Esophagus muscularis mucosa (tissue), 4 donors: ENCODE measurements around the gene FBLN1. TPM values are rescaled to one million over a fixed set of nuclear protein-coding genes. Genes with fewer than 3 reads are reported as not detected.

Source experiments
- DNase-seq: peaks from one replicate; pipeline ENCODE4 v3.0.0-alpha.2; 2017; ENCODE audit errors: extremely low spot score
- H3K27ac ChIP-seq, 4 donors: fragments of 200-600 bp; sonication (generic); replicated peaks in 1 of 4; 1 replicate in 3 of 4; 2 replicates in 1 of 4; pipeline ENCODE4 v1.5.1; 2016 to 2019; ENCODE audit warnings: mild to moderate bottlenecking in 1 of 4
- H3K27me3 ChIP-seq, 4 donors: fragments of 200-600 bp; sonication (generic); one replicate each; pipeline versions ENCODE4 v1.5.1 to v1.6.0; 2016 to 2019
- H3K36me3 ChIP-seq, 4 donors: fragments of 200-600 bp; sonication (generic); one replicate each; pipeline ENCODE4 v1.5.1; 2016 to 2019
- H3K4me1 ChIP-seq, 4 donors: fragments of 200-600 bp; sonication (generic); one replicate each; pipeline ENCODE4 v1.5.1; 2016 to 2019
- H3K4me3 ChIP-seq, 4 donors: fragments of 200-600 bp; sonication (generic); 1 replicate in 2 of 4; 2 replicates in 2 of 4; pipeline ENCODE4 v1.5.1; 2016 to 2019; ENCODE audit warnings: mild to moderate bottlenecking in 4 of 4, moderate library complexity in 1 of 4
- H3K9me3 ChIP-seq, 4 donors: fragments of 200-600 bp; sonication (generic); 1 replicate in 3 of 4; 2 replicates in 1 of 4; pipeline ENCODE4 v1.5.1; 2016 to 2019
- EP300 ChIP-seq: sonication (generic); formaldehyde crosslinking; IDR thresholded peaks from one replicate; pipeline ENCODE4 v1.6.1; 2017; ENCODE audit warnings: antibody characterized with exemption
- POLR2A ChIP-seq: fragments of 450-650 bp; IDR thresholded peaks from one replicate; pipeline ENCODE4 v1.6.1; 2017; ENCODE audit warnings: antibody characterized with exemption, moderate library complexity, mild to moderate bottlenecking, low read depth
- POLR2AphosphoS5 ChIP-seq, 2 donors: sonication (generic); formaldehyde crosslinking; IDR thresholded peaks; one replicate each; pipeline ENCODE4 v1.6.1; 2017; ENCODE audit warnings: antibody characterized with exemption in 2 of 2
- WGBS: methylation state at CpG from one replicate; pipeline ENCODE4 v1.1.5; 2018; 5-methylcytosine and 5-hydroxymethylcytosine counted together
- intact Hi-C: fragments of 100-400 bp; cut with DNase I; formaldehyde crosslinking; loops from one replicate; pipeline ENCODE4 v1.15.1; 2023
- total RNA-seq, 4 donors: library from RNA; depleted of rRNA; stranded (reverse); fragments of >200 nt; gene quantifications; one replicate each; pipeline versions ENCODE4 v1.1.0 to v1.2.1, GENCODE V29; 2016
- TF ChIP-seq, protein P1 (sequence below), 3 experiments: fragments of 200-600 bp in 2 of 3; fragments of 450-650 bp in 1 of 3; sonication (generic) in 2 of 3; IDR thresholded peaks; one replicate each; pipeline ENCODE4 v1.5.1; 2017 to 2019; ENCODE audit warnings: antibody characterized with exemption in 3 of 3, mild to moderate bottlenecking in 2 of 3, moderate library complexity in 1 of 3

The FBLN1 gene
- total RNA-seq, 4 donors from 2014 or later = 355 to 534 (median 417) TPM

DNA sequence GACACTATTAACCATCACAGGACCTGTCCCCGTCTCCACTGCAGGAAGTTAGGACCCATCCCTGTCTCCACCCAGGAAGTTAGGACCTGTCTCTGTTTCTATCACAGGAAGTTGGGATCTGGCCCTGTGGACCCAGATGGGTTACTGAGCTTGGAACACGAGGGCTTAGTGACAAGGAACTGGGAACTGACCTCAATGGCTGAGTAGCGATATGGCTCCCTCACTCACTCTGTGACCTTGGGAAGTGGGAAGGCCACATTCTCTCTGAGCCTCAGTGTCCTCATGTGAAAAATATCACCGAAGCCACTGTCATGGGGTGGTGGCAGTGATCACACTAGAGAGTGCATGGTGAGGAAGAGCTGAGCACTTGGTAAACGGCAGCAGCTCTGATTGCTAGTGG is 59.4 kb downstream of the FBLN1 start:
- peaks cover 0 to 36% (median 2%) of the 10 kb centered on the region in 4 donors for H3K36me3 ChIP-seq
- TF ChIP-seq POLR2AphosphoS5 (IDR thresholded peaks at IDR 0.05) = no peak
- no peak for TF ChIP-seq POLR2A
- TF ChIP-seq, protein P1, sequence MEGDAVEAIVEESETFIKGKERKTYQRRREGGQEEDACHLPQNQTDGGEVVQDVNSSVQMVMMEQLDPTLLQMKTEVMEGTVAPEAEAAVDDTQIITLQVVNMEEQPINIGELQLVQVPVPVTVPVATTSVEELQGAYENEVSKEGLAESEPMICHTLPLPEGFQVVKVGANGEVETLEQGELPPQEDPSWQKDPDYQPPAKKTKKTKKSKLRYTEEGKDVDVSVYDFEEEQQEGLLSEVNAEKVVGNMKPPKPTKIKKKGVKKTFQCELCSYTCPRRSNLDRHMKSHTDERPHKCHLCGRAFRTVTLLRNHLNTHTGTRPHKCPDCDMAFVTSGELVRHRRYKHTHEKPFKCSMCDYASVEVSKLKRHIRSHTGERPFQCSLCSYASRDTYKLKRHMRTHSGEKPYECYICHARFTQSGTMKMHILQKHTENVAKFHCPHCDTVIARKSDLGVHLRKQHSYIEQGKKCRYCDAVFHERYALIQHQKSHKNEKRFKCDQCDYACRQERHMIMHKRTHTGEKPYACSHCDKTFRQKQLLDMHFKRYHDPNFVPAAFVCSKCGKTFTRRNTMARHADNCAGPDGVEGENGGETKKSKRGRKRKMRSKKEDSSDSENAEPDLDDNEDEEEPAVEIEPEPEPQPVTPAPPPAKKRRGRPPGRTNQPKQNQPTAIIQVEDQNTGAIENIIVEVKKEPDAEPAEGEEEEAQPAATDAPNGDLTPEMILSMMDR (IDR thresholded peaks at IDR 0.05) = no peak
- TF ChIP-seq EP300 = no peak
- no peak for DNase-seq
- H3K4me3 ChIP-seq = no peak overlapping the region
- intact Hi-C loops = no loop called here
- H3K4me1 ChIP-seq = no peaks in the 10 kb centered on the region
- no peak overlapping the region for H3K27ac ChIP-seq
- peaks cover 0 to 18% (median 0%) of the 10 kb centered on the region in 4 donors for H3K27me3 ChIP-seq
- WGBS = 80% methylated on average over 4 of the region's 5 CpGs
- peaks cover 0 to 16% (median 9%) of the 10 kb centered on the region in 4 donors for H3K9me3 ChIP-seq

DNA sequence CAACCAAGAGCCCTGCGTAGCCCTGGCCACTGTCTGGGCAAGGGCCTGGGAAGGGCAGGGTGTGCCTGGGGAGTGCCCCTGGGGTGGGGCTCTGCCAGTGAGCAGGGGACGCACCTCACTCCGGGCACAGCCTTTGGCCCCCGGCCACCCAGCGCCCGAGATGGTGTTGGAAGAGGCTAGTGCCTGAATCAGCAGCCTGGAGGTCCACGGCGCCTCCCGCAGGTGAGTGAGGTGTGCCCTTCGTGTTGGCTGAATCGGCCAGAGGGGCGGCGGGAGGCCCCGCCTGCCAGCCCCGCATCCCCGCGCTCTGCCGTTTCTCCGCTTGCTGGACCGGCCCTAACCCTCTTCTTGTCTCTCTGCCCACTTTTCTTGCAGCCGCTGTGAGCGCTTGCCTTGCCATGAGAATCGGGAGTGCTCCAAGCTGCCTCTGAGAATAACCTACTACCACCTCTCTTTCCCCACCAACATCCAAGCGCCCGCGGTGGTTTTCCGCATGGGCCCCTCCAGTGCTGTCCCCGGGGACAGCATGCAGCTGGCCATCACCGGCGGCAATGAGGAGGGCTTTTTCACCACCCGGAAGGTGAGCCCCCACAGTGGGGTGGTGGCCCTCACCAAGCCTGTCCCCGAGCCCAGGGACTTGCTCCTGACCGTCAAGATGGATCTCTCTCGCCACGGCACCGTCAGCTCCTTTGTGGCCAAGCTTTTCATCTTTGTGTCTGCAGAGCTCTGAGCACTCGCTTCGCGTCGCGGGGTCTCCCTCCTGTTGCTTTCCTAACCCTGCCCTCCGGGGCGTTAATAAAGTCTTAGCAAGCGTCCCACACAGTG is 60.1 kb downstream of the FBLN1 start:
- intact Hi-C loops = no loop called here
- no peak for DNase-seq
- WGBS = 96% methylated on average over 39 of the region's 44 CpGs
- H3K27me3 ChIP-seq = peaks cover 0 to 18% (median 0%) of the 10 kb centered on the region in 4 donors
- peaks cover 0 to 16% (median 9%) of the 10 kb centered on the region in 4 donors for H3K9me3 ChIP-seq
- H3K4me3 ChIP-seq = no peak overlapping the region
- TF ChIP-seq POLR2A = no peak
- TF ChIP-seq POLR2AphosphoS5 (IDR thresholded peaks at IDR 0.05) = no peak
- TF ChIP-seq EP300 = no peak
- TF ChIP-seq, protein P1 (IDR thresholded peaks at IDR 0.05) = no peak
- H3K27ac ChIP-seq = no peak overlapping the region
- no peaks in the 10 kb centered on the region for H3K4me1 ChIP-seq
- H3K36me3 ChIP-seq = peaks cover 0 to 34% (median 2%) of the 10 kb centered on the region in 4 donors

DNA sequence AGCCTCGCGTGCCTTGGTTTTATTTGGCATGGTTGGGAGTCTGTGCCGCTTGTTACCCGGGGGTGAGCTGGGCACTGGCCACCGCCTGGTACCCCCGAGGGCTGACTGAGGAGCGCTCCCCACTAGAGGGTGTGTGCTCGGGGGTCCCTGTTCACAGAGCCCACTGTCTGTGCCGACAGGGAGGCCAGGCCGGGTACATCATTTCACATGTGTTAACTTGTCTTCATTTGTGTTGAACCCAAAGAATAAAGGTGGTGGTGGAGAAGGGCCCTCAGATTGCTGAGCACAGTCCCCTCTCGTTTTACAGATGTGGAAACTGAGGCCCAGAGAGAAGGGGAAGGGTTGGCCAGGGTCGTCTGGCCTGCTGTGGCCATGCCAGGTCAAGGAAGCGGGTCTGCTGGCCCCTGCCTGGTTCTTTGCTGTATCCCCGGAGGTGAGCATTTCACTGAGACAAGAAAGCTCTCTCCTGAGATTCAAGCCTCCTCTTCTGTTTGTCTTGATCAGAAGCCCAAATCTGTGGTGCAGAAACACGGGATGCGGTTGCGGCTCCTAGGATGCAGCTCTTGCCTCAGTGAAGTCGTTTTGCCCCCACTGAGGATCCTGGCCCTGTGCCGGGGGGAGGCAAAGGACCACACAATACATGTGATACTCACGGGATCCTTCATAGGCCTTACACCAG is 60.8 kb downstream of the FBLN1 start:
- Histone ChIP-seq H3K4me1 (no peaks in the 10 kb centered on the region), H3K36me3 (peaks cover 0 to 27% (median 2%) of the 10 kb centered on the region in 4 donors), H3K4me3 (no peak overlapping the region), H3K27ac (no peak overlapping the region), H3K27me3 (peaks cover 0 to 18% (median 0%) of the 10 kb centered on the region in 4 donors), H3K9me3 (peaks cover 0 to 16% (median 9%) of the 10 kb centered on the region in 4 donors)
- intact Hi-C loops = no loop called here
- no peak for DNase-seq
- TF ChIP-seq, protein P1 (IDR thresholded peaks at IDR 0.05) = no peak
- TF ChIP-seq POLR2A (no peak), EP300 (no peak), POLR2AphosphoS5 (IDR thresholded peaks at IDR 0.05) (no peak)
- 91% methylated on average over 18 of the region's 20 CpGs for whole genome bisulfite sequencing

DNA sequence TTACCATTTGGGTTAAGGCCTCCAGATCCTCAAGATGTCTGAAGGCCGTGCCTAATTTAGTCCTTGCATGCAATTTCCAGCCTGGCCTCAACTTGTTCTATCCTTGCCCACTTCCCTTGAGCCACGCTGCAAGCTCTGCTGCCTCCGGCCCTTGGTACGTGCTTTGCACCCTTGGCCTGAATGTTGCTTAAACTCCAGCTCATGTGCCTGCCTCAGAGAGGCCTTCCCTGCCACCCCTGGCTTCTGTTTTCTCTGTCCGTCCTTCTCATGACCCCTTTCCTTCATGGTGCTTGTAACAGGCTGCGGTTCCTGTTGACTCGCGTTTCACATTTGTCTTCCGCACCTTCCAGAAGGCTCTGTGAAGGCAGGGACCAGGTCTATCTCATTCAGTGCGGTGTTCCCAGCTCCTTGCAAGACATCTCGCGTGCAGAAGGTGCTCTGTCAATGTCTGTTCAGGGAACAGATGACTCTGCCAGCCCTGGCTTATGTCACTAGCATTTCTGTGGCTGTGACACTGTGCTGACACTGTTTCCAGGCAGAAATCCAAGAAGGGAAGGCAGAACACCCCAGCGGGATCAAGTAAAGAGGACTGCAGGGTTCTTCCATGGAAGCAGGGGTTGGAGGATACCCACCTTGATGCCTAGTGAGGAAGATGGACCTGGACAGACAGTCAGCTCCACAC is 61.8 kb downstream of the FBLN1 start:
- WGBS = 91% methylated on average over 13 of the region's 13 CpGs
- TF ChIP-seq POLR2AphosphoS5 (IDR thresholded peaks at IDR 0.05) = no peak
- TF ChIP-seq POLR2A = no peak
- TF ChIP-seq EP300 = no peak
- no peak overlapping the region for H3K27ac ChIP-seq
- intact Hi-C loops = no loop called here
- H3K36me3 ChIP-seq = peaks cover 0 to 27% (median 2%) of the 10 kb centered on the region in 4 donors
- peaks cover 0 to 18% (median 0%) of the 10 kb centered on the region in 4 donors for H3K27me3 ChIP-seq
- H3K4me1 ChIP-seq = no peaks in the 10 kb centered on the region
- no peak for DNase-seq
- H3K9me3 ChIP-seq = peaks cover 0 to 16% (median 9%) of the 10 kb centered on the region in 4 donors
- H3K4me3 ChIP-seq = no peak overlapping the region

DNA sequence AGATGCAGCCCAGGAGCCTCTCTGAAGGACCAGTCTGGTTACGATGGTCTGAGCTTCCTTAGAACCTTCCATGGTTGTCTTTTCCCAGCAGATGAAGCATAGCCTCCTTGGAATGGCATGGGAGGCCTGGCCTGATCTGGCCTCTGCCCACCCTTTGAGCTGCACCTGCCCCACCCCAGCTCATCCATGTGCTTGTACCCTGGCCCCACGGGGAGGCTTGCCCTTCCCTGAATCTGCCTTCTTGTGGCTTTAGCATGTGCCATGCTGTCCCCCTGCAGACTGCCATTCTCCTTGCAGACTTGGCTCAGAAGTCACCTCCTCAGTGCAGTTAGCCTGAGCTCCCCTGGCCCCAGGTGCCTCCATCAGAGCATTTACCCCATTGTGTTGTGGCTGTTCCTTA is 62.5 kb downstream of the FBLN1 start:
- H3K4me3 ChIP-seq = no peak overlapping the region
- no peaks in the 10 kb centered on the region for H3K4me1 ChIP-seq
- peaks cover 0 to 9% (median 4%) of the 10 kb centered on the region in 4 donors for H3K9me3 ChIP-seq
- DNase-seq = no peak
- 83% methylated on average over 2 of the region's 2 CpGs for WGBS
- TF ChIP-seq, protein P1 (IDR thresholded peaks at IDR 0.05) = no peak
- TF ChIP-seq POLR2A (no peak), EP300 (no peak), POLR2AphosphoS5 (IDR thresholded peaks at IDR 0.05) (no peak)
- intact Hi-C loops = no loop called here
- peaks cover 0 to 27% (median 2%) of the 10 kb centered on the region in 4 donors for H3K36me3 ChIP-seq
- H3K27me3 ChIP-seq = peaks cover 0 to 18% (median 0%) of the 10 kb centered on the region in 4 donors
- no peak overlapping the region for H3K27ac ChIP-seq
